G401 (cell line): ENCODE data around the gene RHOF. TPM values are rescaled to one million over a fixed set of nuclear protein-coding genes. Genes with fewer than 3 reads are reported as not detected.

Experiments
- DNase-seq: peaks from one replicate; pipeline ENCODE4 v3.0.0-alpha.2; 2015; ENCODE audit warnings: low spot score
- in situ Hi-C: cut with HindIII; loops from 2 replicates; pipeline ENCODE4 v1.10.0; 2016; ENCODE audit warnings: low sequenced_read_pairs, mixed read lengths
- total RNA-seq: library from RNA; depleted of rRNA; stranded (reverse); fragments of >200 nt; shearing (Covaris generic); gene quantifications from 2 replicates; pipeline ENCODE4 v1.2.3, GENCODE V29; 2014

RHOF gene
- total RNA-seq, 1 experiment from 2014 or later = 35.3 TPM

DNA sequence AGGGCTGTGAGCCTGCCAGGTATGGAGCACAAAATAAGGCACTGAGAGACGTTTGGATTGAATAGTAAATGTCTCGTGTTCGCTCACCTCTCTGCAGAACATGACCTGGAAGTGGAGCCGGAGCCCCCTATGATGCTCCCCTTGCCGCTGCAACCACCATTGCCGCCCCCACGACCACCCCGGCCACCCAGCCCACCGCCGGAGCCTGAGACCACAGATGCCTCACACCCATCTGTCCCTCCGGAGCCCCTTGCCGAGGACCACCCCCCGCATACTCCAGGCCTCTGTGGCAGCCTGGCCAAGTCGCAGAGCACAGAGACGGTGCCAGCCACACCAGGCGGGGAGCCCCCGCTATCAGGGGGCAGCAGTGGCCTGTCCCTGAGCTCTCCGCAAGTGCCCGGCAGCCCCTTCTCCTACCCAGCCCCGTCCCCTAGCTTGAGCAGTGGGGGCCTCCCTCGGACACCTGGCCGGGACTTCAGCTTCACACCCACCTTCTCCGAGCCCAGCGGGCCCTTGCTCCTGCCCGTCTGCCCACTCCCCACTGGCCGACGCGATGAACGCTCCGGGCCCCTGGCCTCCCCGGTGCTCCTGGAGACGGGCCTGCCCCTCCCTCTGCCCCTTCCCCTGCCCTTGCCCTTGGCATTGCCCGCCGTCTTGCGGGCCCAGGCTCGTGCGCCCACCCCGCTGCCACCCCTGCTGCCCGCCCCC, 29.1 kb upstream of the RHOF start:
- in situ Hi-C loops = no loop called here
- no peak for DNase-seq

DNA sequence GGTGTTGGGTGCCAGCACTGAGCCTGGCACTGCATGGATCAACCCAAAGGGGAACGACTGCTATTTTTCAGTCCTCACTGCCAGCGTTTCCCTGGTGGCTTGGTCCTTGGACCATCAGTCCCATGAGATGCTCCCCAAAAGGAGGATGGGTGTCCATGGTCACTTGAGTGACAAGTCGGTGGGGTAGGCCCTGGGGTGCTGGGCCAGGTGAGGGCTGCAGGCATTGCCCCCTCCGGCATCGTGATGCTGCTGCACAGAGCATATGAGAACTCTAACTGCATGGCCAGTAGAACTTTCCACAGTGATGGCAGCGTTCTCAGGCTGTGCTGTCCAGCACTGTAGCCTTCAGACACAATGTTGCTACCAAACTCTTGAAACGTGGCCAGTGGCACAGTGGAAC, 26.6 kb upstream of the RHOF start:
- DNase-seq = no peak
- in situ Hi-C loops = no loop called here

DNA sequence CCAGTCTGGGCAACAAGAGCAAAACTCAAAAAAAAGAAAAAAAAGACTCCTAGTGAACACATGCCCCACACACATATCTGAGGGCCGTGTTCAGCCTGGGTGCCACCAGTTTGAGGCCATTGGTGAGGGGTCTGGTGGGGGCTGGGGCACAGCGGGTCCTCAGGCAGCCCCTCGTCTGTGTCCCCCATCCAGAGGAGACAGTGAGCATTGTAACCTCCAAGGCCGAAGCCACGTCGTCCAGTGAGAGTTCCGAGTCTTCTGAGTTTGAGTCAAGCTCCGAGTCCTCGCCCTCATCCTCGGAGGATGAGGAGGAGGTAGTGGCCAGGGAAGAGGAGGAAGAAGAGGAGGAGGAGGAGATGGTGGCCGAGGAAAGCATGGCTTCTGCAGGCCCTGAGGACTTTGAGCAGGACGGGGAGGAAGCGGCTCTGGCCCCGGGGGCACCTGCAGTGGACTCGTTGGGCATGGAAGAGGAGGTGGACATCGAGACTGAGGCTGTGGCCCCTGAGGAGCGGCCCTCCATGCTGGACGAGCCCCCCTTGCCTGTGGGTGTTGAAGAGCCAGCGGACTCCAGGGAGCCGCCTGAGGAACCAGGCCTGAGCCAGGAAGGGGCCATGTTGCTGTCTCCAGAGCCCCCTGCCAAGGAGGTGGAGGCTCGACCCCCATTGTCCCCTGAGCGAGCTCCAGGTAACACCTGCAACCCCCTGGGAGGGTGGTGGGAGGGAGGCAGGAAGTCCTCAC, 25.9 kb upstream of the RHOF start:
- DNase-seq = no peak
- in situ Hi-C loops = no loop called here

DNA sequence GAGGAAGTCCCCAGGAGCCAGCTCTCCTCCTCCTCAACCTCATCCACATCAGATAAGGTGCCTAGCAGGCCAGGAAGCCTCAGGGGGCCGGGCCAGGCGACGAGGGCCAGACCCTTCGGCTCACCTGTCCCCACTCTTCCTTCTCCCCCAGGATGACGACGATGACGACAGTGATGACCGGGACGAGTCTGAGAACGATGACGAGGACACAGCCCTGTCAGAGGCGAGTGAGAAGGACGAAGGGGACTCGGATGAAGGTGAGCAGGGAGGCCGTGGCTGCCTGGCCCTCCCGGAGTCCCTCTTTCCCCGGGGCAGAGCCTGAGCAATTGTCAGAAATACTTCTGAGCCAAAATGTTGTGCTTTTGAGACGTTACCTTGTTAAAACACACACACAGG, 24.2 kb upstream of the RHOF start:
- in situ Hi-C loops = no loop called here
- no peak for DNase-seq

DNA sequence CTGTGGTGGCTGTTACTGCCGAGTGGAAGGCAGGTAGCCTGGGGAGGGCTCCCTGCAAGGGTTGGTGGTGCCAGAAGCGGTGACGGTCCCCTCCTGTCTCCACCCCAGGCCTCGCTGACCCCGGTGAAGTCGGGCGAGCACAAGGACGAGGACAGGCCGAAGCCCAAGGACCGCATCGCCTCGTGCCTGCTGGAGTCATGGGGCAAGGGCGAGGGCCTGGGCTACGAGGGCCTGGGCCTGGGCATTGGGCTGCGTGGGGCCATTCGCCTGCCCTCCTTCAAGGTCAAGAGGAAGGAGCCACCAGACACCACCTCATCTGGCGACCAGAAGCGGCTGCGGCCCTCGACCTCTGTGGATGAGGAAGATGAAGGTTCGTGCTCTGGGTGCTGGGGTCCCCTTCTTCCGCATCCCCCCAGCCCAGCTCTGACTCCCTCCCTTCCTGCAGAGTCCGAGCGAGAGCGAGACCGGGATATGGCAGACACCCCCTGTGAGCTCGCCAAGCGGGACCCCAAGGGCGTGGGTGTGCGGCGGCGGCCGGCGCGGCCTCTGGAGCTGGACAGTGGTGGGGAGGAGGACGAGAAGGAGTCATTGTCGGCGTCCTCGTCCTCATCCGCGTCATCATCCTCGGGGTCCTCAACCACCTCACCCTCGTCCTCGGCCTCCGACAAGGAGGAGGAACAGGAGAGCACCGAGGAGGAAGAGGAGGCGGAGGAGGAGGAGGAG, 23.6 kb upstream of the RHOF start:
- DNase-seq = no peak
- in situ Hi-C loops = no loop called here

DNA sequence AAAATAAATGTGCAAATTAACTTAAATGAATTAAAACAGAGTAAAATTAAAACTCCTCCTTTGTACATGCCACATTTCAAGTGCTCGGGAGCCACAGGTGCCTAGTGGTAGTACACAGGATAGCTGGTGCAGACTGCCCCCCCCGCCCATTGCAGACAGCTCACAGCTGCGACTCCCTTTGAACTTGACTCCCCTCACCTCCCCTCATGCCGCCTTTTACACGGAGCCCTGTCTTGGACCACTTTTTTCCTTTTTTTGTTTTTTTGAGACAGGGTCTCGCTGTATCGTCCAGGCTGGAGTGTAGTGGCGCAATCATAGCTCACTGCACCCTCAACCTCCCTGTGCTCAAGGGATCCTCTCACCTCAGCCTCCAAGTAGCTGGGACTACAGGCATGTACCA, 21.8 kb upstream of the RHOF start:
- in situ Hi-C loops = no loop called here

DNA sequence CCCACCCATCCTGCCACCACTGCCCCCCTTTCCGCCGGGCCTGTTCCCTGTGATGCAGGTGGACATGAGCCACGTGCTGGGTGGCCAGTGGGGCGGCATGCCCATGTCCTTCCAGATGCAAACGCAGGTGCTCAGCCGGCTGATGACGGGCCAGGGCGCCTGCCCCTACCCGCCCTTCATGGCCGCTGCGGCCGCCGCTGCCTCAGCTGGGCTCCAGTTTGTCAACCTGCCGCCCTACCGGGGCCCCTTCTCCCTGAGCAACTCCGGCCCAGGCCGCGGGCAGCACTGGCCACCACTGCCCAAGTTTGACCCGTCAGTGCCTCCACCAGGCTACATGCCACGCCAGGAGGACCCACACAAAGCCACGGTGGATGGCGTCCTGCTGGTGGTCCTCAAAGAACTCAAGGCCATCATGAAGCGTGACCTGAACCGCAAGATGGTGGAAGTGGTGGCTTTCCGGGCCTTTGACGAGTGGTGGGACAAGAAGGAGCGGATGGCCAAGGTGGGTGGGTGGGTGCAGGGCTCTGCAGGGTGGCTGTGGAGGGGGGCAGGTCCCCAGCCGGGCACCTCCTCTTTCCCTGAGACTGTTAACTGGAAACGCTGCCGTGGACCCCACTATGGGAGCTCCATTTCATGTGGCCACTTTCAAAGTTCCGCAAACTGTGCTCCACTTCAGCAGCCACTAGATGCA, 21.1 kb upstream of the RHOF start:
- DNase-seq = no peak
- in situ Hi-C loops = no loop called here

More for the DNA sequence above, 21.8 kb upstream of the RHOF start:
- no peak for DNase-seq

DNA sequence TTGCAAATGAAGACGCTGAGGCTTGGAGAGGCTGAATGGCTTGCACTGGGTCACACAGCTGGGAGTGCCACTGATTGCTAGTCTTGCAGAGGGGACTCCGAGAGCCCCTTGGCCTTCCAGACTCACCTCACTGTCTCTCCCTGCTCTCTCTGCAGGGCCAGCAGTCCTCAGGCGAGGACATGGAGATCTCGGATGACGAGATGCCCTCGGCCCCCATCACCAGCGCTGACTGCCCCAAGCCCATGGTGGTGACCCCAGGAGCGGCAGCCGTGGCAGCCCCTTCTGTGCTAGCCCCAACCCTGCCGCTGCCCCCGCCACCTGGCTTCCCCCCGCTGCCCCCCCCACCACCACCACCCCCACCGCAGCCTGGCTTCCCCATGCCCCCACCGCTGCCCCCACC, 20.5 kb upstream of the RHOF start:
- in situ Hi-C loops = no loop called here

DNA sequence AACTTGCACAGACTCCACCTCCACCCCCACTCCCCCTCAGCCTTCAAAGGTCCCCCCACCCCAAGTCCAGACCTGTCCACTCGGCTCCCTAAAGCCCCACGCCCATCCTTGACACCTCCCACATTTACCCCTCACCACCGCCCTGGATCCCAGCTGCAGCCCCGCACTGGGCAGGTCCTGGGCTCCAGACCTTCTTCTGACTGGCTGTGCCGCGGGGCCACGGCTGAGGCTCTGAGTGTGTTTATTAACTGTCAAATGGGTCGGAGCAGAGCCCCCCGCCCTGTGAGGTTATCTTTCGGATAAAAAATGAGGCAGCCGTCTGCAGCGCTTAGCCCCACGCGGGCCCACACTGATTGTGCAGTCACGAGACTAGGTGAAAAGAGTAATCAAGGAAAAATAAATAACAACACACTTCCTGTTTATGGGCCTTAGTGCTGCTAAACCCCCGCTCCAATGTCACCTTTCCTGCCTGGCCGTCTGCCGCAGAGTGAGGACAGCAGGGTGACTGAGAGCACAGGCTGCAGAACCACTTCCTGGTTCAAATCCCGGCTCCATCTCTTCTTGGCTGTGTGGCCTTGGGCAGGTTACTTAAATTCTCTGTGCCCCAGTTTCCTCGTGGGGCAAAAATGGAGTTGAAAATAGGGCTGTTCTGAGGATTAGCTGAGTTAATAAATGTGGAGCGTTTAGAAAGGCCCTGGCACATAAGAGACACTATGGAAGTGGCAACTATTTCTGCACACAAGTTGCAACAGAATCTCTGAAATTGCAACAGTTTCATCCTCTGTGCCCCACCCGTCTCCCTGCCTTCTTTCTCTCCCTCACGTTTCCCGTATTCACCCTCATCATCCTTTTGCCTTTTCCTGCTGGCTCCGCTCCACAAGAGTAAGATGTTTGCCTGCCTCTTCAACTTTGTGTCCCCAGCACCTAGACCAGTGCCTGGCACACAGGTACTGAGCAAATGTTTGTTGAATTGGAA, 19.7 kb upstream of the RHOF start:
- in situ Hi-C loops = no loop called here

More for the DNA sequence above, 20.5 kb upstream of the RHOF start:
- no peak for DNase-seq

DNA sequence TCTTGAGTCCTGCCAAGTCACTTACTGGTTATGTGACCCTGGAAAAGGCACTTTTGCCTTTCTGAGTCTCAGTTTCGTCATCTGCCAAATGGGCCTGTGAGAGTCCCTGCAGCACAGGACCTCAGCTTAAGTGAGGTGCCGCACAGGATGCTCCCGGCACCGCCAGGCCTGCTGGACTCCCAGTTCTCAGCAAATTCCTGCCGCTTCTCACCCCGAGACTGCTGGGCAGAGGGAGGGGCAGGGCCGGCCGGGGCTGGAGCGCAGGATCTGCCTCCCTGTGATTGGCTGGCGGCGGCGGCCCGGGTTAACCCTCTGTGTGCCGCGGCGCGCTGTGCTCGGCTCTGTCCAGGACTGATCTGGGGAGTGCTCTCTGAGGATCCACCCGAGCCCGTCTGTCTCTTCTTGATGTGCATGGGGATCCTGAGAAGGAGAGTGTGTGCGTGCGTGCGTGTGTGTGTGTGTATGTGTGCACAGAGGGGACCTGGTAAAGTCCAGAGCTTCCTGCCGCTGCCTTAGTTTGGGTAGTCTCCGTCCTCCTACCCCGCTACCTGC, 18.9 kb upstream of the RHOF start:
- in situ Hi-C loops = no loop called here
- DNase-seq = peak; percentile 87

More for the DNA sequence above, 19.7 kb upstream of the RHOF start:
- no peak for DNase-seq

DNA sequence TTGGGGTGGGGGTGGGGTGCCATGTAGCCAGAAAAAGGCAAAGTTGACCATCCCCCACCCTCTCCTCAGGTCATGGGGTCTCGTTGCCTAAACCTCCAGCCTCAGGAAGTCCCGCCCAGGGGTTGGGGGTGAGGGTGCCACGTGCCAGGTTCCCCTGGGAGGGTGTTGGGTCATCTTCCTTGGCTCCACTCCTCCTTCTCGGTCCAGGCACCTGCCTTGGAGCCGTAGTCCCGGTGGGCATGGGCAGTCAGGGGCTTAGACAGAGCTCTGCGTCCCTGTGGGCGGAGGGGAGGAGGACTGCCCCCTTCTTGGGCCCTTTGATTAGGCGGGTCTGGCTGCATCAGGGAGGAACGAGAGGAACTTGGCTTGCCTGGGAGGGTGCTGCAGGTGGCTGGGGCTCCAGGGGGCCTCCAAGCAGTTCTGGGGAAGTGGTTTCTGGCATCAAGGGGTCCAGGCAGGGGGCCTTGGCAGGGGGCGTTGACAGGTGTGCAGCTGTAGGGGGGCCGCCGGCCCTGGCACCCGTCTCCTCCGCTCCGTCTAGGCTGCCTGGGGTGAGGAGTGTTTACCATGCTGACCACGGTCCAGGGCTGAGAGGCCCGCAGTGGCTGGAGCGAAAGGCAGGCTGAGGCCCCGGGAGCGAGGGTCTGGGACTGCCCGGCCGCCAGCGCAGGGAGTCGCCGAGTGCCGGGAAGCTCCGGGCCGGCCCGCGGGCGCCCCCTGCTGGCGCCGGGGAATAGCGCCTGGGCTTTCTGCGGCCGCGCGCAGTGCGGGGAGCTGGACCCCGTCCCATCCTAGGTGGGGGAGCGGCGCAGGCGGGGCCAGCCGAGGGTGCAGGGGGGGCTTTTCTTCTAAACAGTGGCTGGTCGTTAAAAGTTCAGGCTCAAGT, 18.2 kb upstream of the RHOF start:
- DNase-seq = peak; percentile 72
- in situ Hi-C loops = no loop called here

DNA sequence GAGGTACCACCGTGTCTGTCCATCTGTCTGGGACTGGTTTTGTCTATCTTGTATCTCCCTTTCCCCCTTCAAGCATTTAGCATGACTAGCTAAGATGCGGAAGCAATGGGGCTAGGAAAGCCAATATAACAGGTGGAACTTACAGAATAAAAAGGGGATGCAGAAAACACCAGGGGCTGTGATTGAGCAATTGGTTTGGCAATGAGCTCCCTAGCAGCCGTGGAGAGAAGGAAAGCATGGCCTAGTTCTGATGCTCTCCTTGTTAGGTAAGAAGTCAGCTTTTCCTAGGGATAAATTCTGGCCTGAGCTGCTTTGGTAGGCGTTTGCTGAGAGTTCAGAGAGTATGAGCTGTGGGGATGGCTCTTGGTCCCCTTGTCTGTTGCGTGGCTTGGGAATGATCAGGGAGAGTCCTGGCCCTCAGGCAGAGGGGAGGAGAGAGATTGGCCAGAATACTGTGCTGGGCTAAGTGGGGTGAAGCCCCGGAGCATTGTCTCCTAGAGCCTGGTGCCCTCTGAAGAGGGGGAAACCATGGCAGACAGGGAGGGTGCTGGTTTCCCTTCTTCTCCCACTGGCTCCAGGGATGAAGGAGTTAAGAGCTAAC, 17.4 kb upstream of the RHOF start:
- in situ Hi-C loops = no loop called here
- DNase-seq = no peak

DNA sequence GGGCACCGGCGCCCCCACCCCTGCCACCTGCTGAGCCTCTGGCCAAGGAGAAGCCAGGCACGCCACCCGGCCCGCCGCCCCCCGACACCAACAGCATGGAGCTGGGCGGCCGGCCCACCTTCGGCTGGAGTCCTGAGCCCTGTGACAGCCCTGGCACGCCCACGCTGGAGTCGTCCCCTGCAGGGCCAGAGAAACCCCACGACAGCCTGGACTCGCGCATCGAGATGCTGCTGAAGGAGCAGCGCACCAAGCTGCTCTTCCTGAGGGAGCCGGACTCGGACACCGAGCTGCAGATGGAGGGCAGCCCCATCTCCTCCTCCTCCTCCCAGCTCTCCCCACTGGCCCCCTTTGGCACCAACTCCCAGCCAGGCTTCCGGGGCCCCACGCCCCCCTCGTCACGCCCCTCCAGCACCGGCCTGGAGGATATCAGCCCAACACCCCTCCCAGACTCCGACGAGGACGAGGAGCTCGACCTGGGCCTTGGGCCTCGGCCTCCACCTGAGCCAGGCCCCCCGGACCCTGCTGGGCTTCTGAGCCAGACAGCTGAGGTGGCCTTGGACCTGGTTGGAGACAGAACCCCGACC, 16.8 kb upstream of the RHOF start:
- in situ Hi-C loops = no loop called here
- DNase-seq = no peak

DNA sequence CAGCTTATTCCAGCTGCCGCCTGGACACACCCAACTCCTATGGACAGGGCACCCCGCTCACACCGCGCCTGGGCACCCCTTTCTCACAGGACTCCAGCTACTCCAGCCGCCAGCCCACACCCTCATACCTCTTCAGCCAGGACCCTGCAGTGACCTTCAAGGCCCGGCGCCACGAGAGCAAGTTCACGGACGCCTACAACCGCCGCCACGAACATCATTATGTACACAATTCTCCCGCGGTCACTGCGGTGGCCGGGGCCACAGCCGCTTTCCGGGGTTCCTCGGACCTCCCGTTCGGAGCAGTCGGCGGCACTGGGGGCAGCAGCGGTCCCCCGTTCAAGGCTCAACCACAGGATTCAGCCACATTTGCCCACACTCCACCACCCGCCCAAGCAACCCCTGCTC, 16.2 kb upstream of the RHOF start:
- in situ Hi-C loops = no loop called here
- DNase-seq = no peak

DNA sequence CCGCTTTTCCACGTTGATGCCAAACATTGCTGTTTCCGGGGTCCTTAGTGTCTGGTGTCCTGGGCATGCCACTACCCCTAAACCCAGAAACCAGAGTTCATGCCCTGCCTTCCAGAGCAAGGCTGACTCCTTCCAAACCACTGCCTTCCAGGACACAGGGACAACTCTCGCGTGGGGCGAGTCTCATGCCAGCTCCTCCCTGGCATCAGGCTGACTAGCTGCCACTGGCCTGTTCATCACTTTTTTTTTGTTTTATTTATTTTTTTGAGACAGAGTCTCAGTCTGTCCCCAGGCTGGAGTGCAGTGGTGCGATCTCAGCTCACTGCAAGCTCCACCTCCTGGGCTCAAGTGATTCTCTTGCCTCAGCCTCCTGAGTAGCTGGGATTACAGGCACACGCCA, 15.1 kb upstream of the RHOF start:
- in situ Hi-C loops = no loop called here

DNA sequence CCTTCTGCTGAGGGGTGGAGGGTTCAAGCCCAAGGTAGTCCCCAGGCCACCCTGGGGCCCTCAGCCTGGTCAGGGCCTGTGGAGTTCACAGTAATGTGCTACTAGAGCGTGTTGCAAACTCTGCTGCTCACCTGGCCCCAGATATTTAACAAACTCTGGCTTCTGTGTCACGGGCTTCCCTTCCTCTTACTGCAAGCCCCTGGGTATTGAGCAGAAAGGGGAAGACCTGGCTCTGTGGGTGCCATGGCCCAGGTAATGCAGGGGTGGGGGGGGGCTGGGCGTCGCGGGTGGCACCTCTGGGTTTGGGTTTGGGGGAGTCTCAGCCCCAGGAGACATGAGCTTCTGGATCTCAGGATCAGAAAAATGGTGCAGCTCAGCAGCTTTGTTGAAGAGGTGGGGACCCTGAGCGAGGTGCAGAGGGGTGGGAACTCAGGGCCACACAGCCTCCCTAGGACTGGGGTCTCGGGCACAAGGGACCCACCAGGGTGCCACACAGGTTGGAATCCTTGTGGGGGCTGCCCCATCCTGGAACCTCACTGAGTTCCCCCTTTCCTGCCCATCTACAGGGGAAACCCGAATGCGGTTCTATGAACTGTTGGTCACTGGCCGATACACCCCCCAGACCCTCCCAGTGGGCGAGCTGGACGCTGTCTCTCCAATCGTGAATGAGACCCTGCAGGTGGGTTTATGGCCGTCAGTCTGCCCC, 14.3 kb upstream of the RHOF start:
- no peak for DNase-seq
- in situ Hi-C loops = no loop called here

More for the DNA sequence above, 15.1 kb upstream of the RHOF start:
- no peak for DNase-seq
